ENCODE results near the gene IER2.
"Not testable (repeated sequence)": the region's sequence is repeated elsewhere in the genome, so short reads cannot be mapped to it uniquely, and the experiment has no call there.

The IER2 gene

DNA sequence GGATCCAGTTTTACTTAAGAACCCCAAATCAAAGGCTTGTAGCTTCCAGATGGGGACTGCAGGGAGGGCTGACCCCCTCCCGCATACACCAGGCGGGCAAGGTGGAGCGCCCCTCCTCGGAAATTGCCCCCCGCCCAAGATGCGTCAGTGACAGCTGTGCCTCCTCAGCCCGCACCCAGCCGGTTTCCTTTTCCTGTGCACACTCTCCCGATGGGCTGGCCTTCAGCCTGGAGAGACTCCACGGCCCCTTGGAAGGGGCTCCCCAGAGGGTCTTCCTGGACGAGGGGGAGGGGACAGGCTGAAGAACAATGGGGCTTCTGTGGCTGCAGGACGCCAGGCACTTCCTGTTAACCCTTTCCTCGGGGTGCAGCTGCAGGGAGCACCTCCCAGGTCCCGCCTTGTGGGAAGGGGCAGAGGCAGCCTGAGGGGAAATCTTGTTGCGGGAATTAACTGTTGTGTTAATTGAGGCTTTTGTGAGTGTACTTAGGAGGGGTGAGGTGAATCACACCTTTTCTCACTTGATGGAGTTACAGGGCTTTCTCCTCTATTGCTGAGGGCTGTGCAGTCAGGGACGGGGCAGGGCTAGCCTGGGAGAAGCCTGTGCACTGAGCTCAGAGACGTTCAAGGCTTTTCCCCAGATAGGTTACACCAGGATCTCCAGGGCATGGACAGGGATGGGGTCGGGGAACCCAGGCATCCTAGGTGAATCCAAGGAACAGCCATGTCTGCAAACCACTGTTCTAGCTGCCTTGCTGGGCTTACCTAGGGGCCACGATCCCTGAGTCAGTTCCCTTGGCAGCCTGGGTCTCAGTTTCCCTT is 14.3 kb downstream of the IER2 start:
- no peak for DNase-seq (ENCODE audit: low read depth)

DNA sequence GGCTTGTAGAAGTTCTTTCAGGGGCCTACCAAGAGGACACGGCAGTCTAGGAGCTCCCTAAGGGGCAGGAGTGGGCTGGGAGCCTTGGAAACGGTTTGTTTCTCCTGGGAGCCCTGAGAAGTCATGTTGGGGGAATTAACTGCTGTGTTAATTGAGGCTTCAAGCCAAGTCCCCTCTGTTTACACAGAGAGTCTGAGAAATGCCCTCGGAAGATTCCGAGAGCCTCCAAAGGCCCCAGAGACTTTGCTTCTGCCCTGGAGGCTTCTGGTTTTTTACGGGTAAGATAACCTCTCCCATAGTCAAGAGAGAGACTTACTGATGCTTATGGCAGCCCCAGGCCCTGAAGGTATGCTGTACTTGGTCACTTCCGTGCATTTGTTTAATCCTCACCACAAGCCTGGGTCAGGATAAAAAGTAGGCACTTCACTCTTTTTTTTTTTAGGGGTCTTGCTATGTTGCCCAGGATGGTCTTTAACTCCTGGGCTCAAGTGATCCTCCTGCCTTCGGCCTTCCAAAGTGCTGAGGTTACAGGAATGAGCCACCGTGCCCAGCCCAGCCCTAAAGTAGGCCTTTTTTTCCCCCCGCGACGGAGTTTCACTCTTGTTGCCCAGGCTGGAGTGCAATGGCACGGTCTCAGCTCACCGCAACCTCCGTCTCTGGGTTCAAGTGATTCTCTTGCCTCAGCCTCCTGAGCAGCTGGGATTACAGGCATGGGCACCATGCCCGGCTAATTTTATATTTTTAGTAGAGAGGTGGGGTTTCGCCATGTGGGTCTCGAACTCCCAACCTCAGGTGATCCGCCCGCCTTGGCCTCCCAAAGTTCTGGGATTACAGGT is 15.2 kb downstream of the IER2 start:
- DNase-seq (ENCODE audit: low read depth), result no peak

DNA sequence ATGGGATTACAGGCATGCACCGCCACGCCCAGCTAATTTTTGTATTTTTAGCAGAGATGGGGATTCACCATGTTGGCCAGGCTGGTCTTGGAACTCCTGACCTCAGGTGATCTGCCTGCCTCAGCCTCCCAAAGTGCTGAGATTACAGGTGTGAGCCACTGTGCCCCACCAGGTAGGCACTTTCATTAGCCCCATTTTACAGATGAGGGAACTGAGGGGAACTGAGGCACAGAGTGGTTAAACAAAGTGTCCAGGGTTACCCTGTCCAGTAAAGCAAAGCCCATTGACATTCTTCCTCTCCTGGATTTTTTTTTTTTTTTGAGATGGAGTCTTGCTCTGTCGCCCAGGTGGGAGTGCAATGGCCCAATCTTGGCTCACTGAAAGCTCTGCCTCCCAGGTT is 15.9 kb downstream of the IER2 start:
- DNase-seq (ENCODE audit: low read depth), result not testable (repeated sequence)

DNA sequence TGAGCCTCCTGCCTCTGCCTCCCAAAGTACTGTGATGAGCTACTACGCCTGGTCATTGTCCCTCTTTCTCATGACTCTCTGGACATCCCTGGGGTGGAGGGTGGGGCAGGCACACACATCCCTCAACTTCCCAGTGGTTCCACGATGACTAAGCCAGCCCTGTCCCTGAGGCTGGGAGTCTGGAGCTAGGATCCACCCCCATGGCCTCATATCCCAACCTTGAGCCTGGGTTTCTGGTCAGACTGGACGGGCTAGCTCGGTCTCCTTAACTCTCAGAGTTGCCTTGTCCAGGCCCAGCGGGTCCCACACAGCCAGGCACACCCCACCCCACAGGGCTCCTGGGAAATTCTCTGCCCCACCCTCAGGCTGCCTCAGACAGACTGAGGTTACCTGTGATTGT is 19.6 kb downstream of the IER2 start:
- no peak for DNase-seq (ENCODE audit: low read depth)

DNA sequence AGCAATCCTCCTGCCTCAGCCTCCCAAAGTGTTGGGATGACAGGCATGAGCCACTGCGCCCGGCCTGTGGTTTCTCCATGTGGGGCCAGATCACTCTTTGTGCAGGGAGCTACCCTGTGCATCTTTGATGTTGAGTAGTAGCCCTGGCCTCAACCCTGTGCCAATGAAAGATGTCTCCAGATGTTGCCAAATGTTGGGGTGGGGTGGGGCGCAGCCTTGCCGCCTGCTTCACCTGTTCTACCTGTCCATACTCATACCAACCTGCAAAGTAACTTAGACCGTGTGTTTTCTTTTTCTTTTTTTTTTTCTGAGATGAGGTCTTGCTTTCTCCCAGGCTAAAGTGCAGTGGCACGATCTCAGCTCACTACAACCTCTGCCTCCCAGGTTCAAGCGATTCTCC is 20.9 kb downstream of the IER2 start:
- no peak for DNase-seq (ENCODE audit: low read depth)

DNA sequence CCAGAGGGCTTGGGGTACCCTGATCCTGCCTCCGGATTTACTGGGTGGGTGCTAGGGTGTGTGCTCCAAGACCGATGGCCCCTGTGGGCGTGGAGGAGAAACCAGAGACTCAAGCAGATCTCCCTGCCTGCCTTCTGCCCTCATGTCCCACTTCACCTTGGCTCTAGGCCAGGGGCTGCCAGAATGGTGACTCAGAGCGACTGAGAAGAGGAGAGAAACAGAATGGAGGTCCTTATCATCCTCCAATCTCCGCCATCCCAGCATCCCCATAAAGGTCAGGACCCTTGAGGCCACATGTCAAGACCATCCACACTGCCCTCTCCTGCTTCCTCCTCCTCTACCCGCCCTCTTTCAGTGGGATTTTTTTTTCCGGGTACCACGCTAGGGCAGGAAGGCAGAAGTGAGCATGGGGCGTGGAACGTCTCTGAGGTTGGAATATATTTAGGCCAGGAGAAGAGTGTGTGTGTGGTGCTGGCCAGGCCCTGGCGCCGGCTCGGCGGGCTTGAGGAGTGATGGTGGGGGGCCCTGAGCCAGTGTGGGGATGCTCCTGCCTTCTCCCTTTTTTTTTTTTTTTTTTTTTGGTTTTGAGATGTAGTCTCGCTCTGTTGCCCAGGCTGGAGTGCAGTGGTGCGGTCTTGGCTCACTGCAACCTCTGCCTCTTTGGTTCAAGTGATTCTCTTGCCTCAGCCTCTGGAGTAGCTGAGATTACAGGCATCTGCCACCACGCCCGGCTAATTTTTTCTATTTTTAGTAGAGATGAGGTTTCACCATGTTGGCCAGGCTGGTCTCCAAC is 22.3 kb downstream of the IER2 start:
- DNase-seq (ENCODE audit: low read depth), result peak; percentile 74

DNA sequence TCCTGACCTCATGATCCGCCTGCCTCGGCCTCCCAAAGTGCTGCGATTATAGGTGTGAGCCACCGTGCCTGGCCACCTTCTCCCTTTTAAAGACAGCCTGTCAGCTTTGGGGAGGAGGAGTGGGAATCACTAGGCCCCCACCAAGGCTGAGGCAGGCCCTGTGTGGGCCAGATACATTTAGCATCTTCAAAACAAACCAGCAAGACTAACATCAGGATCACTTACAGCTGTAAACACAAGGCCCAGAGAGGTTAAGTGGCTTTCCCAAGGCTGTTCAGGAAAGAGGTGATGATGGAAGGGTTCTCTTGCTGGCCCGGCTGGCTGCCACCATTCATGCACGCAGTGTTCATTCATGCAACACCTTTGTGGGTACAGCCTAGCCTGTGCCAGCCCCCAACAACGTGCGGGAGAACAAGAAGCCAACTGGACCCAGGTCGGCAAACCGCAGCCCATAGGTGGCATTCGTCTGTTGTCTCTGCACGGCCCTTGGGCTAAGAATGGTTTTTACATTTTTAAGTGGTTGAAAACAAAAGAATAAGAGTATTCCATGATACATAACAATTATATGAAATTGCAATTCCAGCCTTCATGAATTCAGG is 23.0 kb downstream of the IER2 start:
- DNase-seq (ENCODE audit: low read depth), result no peak

DNA sequence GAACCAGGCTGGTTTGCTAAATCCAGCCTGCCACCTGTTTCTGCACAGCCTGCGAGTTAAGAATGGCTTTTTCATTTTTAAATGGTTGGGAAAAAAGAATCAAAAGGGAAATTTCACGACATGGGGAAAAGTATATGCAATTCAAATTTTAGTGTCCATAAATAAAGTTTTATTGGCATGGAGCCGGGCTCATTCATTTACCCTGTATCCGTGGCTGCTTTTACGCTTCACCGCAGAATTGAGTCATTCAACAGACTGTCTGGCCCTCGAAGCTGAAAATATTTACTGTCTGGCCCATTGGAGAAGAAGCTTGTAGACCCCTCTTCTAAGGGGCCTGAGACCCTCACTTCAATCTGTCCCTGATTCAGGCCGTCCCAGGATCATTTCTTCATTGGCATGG is 26.1 kb downstream of the IER2 start:
- DNase-seq (ENCODE audit: low read depth), result no peak

DNA sequence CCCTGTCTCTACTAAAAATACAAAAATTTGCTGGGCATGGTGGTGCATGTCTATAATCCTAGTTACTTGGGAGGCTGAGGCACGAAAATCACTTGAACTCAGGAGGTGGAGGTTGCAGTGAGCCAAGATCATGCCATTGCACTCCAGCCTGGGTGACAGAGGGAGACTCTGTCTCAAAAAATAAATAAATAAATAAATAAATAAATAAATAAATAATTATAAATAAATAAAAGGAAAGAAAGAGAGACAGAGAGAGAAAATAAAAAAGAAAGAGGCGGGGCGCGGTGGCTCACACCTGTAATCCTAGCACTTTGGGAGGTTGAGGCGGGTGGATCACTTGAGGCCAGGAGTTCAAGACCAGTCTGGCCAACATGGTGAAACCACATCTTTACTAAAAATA is 27.4 kb downstream of the IER2 start:
- DNase-seq (ENCODE audit: low read depth), result not testable (repeated sequence)

DNA sequence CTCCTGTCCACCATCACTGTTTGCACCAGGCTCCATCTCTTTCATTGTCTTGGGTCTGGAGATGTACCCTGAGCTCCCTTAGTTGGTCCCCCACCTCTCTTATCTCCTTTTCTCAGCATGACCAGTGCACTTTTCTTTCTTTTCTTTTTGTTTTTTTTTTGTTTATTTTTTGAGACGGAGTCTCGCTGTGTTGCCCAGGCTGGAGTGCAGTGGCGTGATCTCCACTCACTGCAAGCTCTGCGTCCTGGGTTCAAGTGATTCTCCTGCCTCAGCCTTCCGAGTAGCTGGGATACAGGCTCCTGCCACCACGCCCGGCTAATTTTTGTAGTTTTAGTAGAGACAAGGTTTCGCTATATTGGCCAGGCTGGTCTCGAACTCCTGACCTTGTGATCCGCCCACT is 28.1 kb downstream of the IER2 start:
- DNase-seq (ENCODE audit: low read depth), result not testable (repeated sequence)

DNA sequence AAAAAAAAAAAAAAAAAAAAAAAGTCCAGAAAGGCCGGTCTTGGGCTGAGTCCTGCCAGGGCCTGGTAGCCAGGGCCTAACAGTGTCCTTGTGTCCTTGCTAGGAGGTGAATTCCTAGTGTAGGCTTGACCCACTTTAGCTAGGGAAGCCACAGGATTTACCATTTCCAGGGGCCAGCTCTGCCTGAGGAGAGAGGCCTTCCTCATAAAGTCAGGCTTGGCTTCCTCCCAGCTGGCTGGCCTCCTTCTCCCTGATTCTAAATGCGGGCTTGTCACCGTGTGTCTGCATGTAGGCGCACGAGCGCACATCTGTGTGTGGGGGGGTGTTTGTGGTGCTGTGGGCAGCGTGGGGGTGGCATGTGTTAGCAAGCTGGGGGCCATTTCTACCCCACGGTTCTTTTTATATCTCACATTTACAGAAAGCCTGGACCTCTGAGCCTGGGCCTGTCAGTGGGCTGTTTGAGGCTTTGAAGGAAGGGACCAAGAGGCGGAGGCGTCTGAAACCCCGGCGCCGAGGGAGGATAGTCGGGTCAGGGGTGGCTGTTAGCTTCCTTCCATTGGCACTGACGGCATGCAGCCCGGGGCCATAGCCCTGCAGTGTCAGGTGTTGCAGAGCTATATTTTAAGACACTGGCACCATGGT is 31.7 kb downstream of the IER2 start:
- DNase-seq (ENCODE audit: low read depth), result peak; percentile 57

DNA sequence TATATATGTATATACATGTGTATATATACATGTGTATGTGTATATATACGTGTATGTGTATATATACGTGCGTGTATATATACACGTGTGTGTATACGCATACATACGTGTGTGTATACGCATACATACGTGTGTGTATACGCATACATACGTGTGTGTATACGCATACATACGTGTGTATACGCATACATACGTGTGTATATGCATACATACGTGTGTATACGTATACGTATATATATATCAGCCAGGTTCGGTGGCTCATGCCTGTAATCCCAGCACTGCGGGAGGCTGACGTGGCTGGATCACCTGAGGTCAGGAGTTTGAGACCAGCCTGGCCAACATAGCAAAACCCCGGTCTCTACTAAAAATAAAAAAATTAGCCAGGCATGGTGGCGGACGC is 34.7 kb downstream of the IER2 start:
- not testable (repeated sequence) for DNase-seq (ENCODE audit: low read depth)

DNA sequence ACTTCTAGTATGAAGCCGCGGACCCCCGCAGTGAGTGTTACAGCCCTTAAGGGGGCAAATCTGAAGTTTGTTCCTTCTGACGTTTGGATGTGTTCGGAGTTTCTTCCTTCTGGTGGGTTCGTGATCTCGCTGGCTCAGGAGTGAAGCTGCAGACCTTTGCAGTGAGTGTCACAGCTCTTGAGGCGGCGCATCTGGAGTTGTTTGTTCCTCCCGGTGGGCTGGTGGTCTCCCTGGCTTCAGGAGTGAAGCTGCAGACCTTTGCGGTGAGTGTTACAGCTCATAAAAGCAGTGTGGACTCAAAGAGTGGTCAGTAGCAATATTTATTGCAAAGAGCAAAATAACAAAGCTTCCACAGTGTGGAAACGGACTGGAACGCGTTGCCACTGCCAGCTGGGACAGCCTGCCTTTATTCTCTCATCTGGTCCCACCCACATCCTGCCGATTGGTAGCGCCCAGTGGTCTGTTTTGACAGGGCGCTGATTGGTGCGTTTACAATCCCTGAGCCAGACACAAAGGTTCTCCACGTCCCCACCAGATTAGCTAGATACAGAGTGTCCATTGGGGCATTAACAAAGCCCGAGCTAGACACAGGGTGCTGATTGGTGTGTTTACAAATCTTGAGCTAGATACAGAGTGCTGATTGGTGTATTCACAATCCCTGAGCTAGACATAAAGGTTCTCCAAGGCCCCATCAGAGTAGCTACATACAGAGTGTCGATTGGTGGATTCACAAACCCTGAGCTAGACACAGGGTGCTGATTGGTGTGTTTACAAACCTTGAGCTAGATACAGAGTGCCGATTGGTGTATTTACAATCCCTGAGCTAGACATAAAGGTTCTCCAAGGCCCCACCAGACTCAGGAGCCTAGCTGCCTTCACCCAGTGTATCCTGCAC is 35.8 kb downstream of the IER2 start:
- not testable (repeated sequence) for DNase-seq (ENCODE audit: low read depth)

DNA sequence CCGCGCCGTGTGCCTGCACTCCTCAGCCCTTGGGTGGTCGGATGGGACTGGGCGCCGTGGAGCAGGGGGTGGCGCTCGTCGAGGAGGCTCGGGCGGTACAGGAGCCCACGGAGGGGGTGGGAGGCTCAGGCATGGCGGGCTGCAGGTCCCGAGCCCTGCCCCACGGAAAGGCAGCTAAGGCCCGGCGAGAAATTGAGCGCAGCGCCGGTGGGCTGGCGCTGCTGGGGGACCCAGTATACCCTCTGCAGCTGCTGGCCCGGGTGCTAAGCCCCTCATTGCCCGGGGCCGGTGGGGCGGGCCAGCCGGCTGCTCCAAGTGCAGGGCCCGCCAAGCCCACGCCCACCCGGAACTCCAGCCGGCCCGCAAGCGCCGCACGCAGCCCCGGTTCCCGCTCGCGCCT is 36.5 kb downstream of the IER2 start:
- DNase-seq (ENCODE audit: low read depth), result not testable (repeated sequence)

DNA sequence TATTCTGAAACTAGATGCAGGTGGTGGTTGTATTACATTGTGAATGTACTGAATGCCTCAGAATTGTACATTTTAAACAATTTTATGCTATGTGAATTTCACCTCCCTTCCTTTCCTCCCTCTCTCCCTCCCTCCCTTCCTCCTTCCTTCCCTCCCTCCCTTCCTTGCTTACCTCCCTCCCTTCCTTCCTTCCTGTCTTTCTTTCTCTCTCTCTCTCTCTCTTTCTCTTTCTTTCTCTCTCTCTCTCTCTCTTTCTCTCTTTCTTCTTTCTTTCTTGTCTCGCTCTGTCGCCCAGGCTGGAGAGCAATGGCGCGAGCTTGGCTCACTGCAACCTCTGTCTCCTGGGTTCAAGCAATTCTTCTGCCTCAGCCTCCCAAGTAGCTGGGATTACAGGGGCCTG is 37.2 kb downstream of the IER2 start:
- DNase-seq (ENCODE audit: low read depth), result no peak

DNA sequence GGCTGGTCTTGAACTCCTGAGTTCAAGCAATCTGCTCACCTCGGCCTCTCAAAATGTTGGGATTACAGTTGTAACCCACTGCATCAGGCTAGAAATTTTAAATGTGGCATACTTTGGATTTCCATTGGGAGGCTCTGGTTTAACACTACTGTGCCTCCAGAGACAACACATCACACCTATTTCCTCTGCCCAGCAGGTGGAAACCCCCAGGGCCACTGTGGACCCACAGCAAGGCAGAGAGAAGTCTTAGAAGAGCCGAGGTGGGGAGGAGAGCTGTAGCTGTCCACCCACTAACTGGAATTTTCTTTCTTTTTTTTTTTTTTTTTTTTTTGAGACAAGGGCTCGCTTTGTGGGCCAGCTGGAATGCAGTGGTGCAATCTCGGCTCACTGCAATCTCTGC is 39.4 kb downstream of the IER2 start:
- DNase-seq (ENCODE audit: low read depth), result no peak

DNA sequence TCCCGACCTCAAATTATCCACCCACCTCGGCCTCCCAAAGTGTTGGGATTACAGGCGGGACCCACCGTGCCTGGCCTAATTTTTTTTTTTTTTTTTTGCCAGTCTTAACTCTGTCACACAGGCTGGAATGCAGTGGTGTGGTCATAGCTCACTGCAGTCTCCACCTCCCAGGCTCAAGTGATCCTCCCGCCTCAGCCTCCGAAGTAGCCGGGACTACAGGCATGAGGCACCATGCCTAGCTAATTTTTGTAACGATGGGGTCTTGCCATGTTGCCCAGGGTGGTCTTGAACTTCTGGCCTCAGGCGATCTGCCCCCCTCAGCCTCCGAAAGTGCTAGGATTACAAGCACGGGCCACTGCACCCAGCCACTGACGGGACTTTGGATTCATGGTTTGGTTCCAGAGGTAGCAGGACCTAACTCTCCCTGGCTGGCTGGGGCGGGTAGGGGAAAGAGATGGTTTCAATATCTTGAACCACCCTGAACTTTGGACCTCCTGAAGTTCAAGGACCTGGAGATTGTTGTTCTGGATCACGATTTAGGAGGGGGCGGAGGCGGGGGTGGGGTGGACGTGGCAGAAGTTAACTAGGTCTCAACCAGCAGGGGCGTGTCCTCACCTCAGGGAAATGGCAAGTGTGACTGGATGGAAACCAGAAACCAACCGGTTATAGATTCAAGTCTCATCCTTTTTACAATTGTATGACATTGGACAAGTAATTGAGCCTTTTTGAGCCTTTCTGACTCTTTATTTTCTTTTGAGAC is 40.8 kb downstream of the IER2 start:
- DNase-seq (ENCODE audit: low read depth), result peak; percentile 25

DNA sequence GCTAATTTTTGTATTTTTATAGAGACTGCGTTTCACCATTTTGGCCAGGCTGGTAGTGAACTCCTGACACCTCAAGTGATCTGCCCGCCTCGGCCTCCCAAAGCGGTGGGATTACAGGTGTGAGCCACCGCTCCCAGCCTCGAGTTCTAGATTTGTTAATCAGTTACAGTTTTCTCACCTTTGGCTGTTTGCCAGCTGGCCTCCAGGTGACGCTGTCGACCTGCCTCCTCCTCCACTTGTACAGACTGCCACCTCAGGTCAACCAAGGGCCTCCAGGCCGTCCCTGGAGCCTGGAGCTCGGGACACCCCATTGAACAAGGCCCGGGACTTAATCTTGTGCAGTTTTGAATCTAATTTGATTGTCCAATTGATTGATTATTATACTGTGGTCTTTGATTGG is 45.5 kb downstream of the IER2 start:
- DNase-seq (ENCODE audit: low read depth), result peak; percentile 22

DNA sequence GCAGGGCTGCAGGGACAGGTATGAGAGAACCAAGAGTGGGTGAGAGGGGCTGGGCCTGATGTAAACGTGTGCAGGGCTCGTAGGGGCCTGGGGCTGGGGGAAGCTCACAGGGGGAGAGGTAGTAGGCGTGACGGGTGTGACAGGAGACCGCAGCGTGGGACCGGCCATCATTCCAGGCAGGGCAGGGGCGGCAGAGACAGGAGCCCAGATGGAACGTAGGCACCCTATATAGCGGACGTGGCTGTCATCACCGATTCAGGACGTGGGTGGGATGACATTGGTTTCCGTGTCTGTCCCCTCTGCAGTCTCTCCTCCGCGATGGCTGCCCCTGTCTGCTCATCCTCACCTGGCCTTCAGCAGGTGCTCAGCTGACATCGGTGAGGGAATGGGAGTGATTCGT is 48.4 kb downstream of the IER2 start:
- DNase-seq (ENCODE audit: low read depth), result no peak

DNA sequence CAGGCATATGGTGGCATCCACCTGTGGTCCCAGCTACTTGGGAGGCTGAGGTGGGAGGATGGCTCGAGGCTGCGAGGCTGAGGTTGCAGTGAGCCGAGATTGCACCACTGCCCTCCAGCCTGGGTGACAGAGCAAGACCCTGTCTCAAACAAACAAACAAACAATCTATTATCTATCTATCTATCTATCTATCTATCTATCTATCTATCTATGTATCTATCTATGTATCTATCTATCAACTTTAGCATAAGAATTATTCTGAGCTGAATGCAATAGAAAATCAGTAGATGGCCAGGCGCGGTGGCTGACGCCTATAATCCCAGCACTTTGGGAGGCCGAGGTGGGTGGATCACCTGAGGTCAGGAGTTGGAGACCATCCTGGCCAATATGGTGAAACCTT is 51.9 kb downstream of the IER2 start:
- not testable (repeated sequence) for DNase-seq (ENCODE audit: low read depth)
